HepG2 (cell line): ENCODE data around the gene TMTC2. TPM values are rescaled to one million over a fixed set of nuclear protein-coding genes. Genes with fewer than 3 reads are reported as not detected.

ENCODE experiments used
- ATAC-seq: fragments of 200-7000 bp; cut with Tn5 transposase; 3 replicates; pipeline ENCODE4 v1.9.1; 2020; ENCODE audit warnings: mild to moderate bottlenecking, moderate library complexity
- BruUV-seq: library from RNA; stranded (reverse); fragments of 400-500 nt; replicated peaks from 2 replicates; lab custom pipeline; 2021; lab: Mats Ljungman, UMichigan
- CTCF ChIA-PET: fragments of 300-600 bp; formaldehyde crosslinking; extraction: SDS; loops from one replicate; lab custom pipeline; 2021; ENCODE audit warnings: low total read pairs, inconsistent platforms, low intra/inter-chr PET ratio; lab: Yijun Ruan, JAX
- POLR2A ChIA-PET: fragments of 350-600 bp; sonication (Branson Sonifier 250); formaldehyde crosslinking; loops from one replicate; lab custom pipeline; 2020; ENCODE audit warnings: antibody characterized with exemption, inconsistent platforms; lab: Yijun Ruan, JAX
- DNase-seq: peaks from one replicate; pipeline ENCODE4 v3.0.0-alpha.2; 2015; ENCODE audit warnings: low spot score
- FAIRE-seq: peaks from 3 replicates; lab custom pipeline; 2011; peaks lifted over from hg19 to GRCh38; lab: Jason Lieb, UNC
- H2AFZ ChIP-seq: one replicate; pipeline ENCODE4 v1.6.1; 2011; ENCODE audit warnings: low read length, inconsistent platforms
- H3K27ac ChIP-seq: fragments of 300-600 bp; 3 replicates; pipeline ENCODE4 v1.8.0; 2011; ENCODE audit warnings: mixed run types, mild to moderate bottlenecking, mixed read lengths, low read length, inconsistent platforms; ENCODE audit not compliant: insufficient read depth; ENCODE audit errors: extremely low read length
- H3K27me3 ChIP-seq, 2 experiments: fragments of 200-600 bp in 1 of 2; 2 replicates in 1 of 2; 3 replicates in 1 of 2; pipeline versions ENCODE4 v1.6.0 to v1.8.0; 2011; ENCODE audit warnings: low read length in 2 of 2, mild to moderate bottlenecking in 2 of 2, moderate library complexity in 2 of 2, inconsistent platforms in 1 of 2; ENCODE audit not compliant: insufficient read depth in 2 of 2, control insufficient read depth in 1 of 2
- H3K36me3 ChIP-seq, 2 experiments: fragments of 200-600 bp in 1 of 2; replicated peaks in 1 of 2; 2 replicates in 1 of 2; 3 replicates in 1 of 2; pipeline versions ENCODE4 v1.5.1 to v1.8.0; 2011; ENCODE audit warnings: low read length in 2 of 2, inconsistent platforms in 1 of 2; ENCODE audit not compliant: insufficient read depth in 2 of 2, control insufficient read depth in 1 of 2
- H3K4me1 ChIP-seq: 2 replicates; pipeline ENCODE4 v1.5.1; 2012; ENCODE audit warnings: low read length, inconsistent platforms; ENCODE audit not compliant: insufficient read depth
- H3K4me2 ChIP-seq: 2 replicates; pipeline ENCODE4 v1.6.0; 2011; ENCODE audit warnings: low read depth, low read length, inconsistent platforms
- H3K4me3 ChIP-seq, 3 experiments: fragments of 200-600 bp in 1 of 3; sonication (generic), shearing (Covaris generic) in 1 of 3; replicated peaks in 1 of 3; 2 replicates each; pipeline ENCODE4 v1.5.1; 2011 to 2016; ENCODE audit warnings: low read length in 3 of 3, inconsistent platforms in 2 of 3, low read depth in 2 of 3, mild to moderate bottlenecking in 2 of 3, control low read depth in 1 of 3, mixed read lengths in 1 of 3; ENCODE audit not compliant: insufficient read depth in 1 of 3
- H3K79me2 ChIP-seq: one replicate; pipeline ENCODE4 v1.6.1; 2011; ENCODE audit warnings: low read length, inconsistent platforms; ENCODE audit not compliant: insufficient read depth
- H3K9ac ChIP-seq: 2 replicates; pipeline ENCODE4 v1.6.0; 2011; ENCODE audit warnings: mild to moderate bottlenecking, low read depth, low read length, inconsistent platforms; ENCODE audit not compliant: insufficient read depth
- H3K9me3 ChIP-seq: 2 replicates; pipeline ENCODE4 v1.5.1; 2012; ENCODE audit warnings: mild to moderate bottlenecking, low read length
- H4K20me1 ChIP-seq: 2 replicates; pipeline ENCODE4 v1.6.0; 2011; ENCODE audit warnings: inconsistent platforms, mild to moderate bottlenecking, low read length, moderate library complexity; ENCODE audit not compliant: insufficient read depth
- DR1 ChIP-seq: sonication (generic); formaldehyde crosslinking; IDR thresholded peaks from 2 replicates; pipeline ENCODE4 v1.8.0; 2021; ENCODE audit warnings: mild to moderate bottlenecking, missing genetic modification reagents, inconsistent platforms
- KDM1A ChIP-seq: IDR thresholded peaks from 2 replicates; pipeline ENCODE4 v1.6.1; 2016; ENCODE audit warnings: missing compliant biosample characterization
- MAFF ChIP-seq: IDR thresholded peaks from 2 replicates; pipeline ENCODE4 v1.6.1; 2011; ENCODE audit warnings: low read depth, low read length, improper control_type of control experiment
- MAFK ChIP-seq, 2 experiments: IDR thresholded peaks in 1 of 2; conservative IDR thresholded peaks in 1 of 2; 2 replicates each; pipeline ENCODE4 v1.6.1; 2011; ENCODE audit warnings: improper control_type of control experiment in 2 of 2, low read length in 2 of 2
- MTF1 ChIP-seq: sonication (generic); formaldehyde crosslinking; IDR thresholded peaks from 2 replicates; pipeline ENCODE4 v1.5.0; 2020; ENCODE audit warnings: missing genetic modification reagents
- PBX2 ChIP-seq: IDR thresholded peaks from 2 replicates; pipeline ENCODE4 v1.6.1; 2016; ENCODE audit warnings: control low read depth
- SNAPC4 ChIP-seq: sonication (generic); formaldehyde crosslinking; IDR thresholded peaks from 2 replicates; pipeline ENCODE4 v1.4.0; 2020; ENCODE audit warnings: mild to moderate bottlenecking, missing genetic modification reagents
- TARDBP ChIP-seq: sonication (generic); formaldehyde crosslinking; IDR thresholded peaks from 2 replicates; pipeline ENCODE4 v1.8.0; 2022; ENCODE audit warnings: mild to moderate bottlenecking, missing genetic modification reagents
- ZNF253 ChIP-seq: sonication (generic); formaldehyde crosslinking; IDR thresholded peaks from 2 replicates; pipeline ENCODE4 v1.8.0; 2022; ENCODE audit warnings: mild to moderate bottlenecking, missing genetic modification reagents, borderline replicate concordance
- ZNF337 ChIP-seq: sonication (generic); formaldehyde crosslinking; IDR thresholded peaks from 2 replicates; pipeline ENCODE4 v1.5.1; 2020; ENCODE audit warnings: missing genetic modification reagents, low read depth, mild to moderate bottlenecking, borderline replicate concordance
- ZNF839 ChIP-seq: sonication (generic); formaldehyde crosslinking; IDR thresholded peaks from 2 replicates; pipeline ENCODE4 v1.4.0; 2020; ENCODE audit warnings: missing genetic modification reagents, mild to moderate bottlenecking, borderline replicate concordance
- ZSCAN21 ChIP-seq: sonication (generic); formaldehyde crosslinking; IDR thresholded peaks from 2 replicates; pipeline ENCODE4 v1.8.0; 2022; ENCODE audit warnings: mild to moderate bottlenecking, missing genetic modification reagents, moderate library complexity, borderline replicate concordance
- WGBS: methylation state at CpG from one replicate; pipeline ENCODE4 v1.1.6; 2017; ENCODE audit warnings: low lambda C conversion rate; 5-methylcytosine and 5-hydroxymethylcytosine counted together
- in situ Hi-C: cut with HindIII; loops from 2 replicates; pipeline ENCODE4 v1.10.0; 2017; ENCODE audit warnings: low pct_unique_long_range_greater_than_20kb; ENCODE audit not compliant: extremely low pct_ligation_motif_present
- intact Hi-C: fragments of 100-400 bp; cut with micrococcal nuclease; formaldehyde crosslinking; loops from one replicate; pipeline ENCODE4 v1.10.0; 2022; ENCODE audit not compliant: unreplicated experiment
- polyA plus RNA-seq, 8 experiments: library from polyadenylated mRNA; depleted of rRNA in 3 of 8; stranded (reverse) in 7 of 8; unstranded in 1 of 8; fragments of >200 nt; fragmentation: Illumina TruSeq in 4 of 8; extraction: Trizol in 4 of 8; gene quantifications; 2 replicates each; pipeline versions ENCODE4 v1.2.1 to v1.2.3, GENCODE V29; 2011 to 2016; ENCODE audit warnings: low read depth in 4 of 8, missing spikeins in 1 of 8, mixed read lengths in 1 of 8; ENCODE audit not compliant: insufficient read depth in 1 of 8
- total RNA-seq, 5 experiments: library from RNA; depleted of rRNA; stranded (reverse); fragments of >200 nt; fragmentation: Illumina TruSeq; extraction: Trizol; gene quantifications; 2 replicates each; pipeline ENCODE4 v1.2.3, GENCODE V29; 2016; ENCODE audit warnings: low read depth in 1 of 5
- TF ChIP-seq, protein P1 (sequence below): sonication (generic); formaldehyde crosslinking; IDR thresholded peaks from 2 replicates; pipeline ENCODE4 v1.4.0; 2020; ENCODE audit warnings: missing genetic modification reagents; ENCODE audit errors: not compliant biosample characterization

The TMTC2 gene
- total and polyA plus RNA-seq, 2 of the 13 experiments (the other 11 are each of a cell fraction or from before 2014, with no cell fraction given), result 0.55 to 0.63 TPM

- POLR2A ChIA-PET, result no interaction called here
- intact Hi-C loops, result no loop called here
Measured at GRCh38 chr12:83089575-83089974, 402.9 kb downstream of the TMTC2 start.

DNA sequence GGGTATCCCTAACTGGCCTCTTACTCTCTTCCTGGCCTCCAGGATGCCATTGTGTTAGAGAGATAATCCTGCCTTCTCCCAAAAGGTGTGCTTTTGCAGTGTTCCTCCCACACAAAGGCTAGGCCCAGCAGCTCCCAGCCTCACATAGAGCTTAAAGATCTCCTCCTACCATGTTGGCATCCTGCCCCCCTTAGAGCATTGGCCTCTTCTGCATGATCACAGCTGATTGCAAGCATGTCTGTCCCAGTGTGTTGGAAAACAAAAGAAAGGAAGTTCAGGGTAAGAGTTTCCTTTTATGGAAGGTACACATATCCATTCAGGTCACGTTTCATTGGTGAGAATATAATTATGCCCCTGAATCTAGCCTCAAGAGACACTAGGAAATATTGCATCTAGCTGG is 405.4 kb downstream of the TMTC2 start:
- no peak for ATAC-seq
- Histone ChIP-seq H3K27ac (no peak overlapping the region), H3K4me3 (no peak overlapping the region), H3K79me2 (no peaks in the 10 kb centered on the region), H3K36me3 (no peaks in the 10 kb centered on the region), H3K4me2 (no peak overlapping the region), H3K4me1 (no peaks in the 10 kb centered on the region), H3K9me3 (no peaks in the 10 kb centered on the region), H2AFZ (no peak overlapping the region), H4K20me1 (no peaks in the 10 kb centered on the region), H3K27me3 (no peaks in the 10 kb centered on the region), H3K9ac (no peak overlapping the region)
- 6% methylated on average over 1 of the region's 1 CpG for WGBS
- POLR2A ChIA-PET, result no interaction called here
- intact Hi-C loops (no loop called here), in situ Hi-C loops (no loop called here)
- CTCF ChIA-PET, result no interaction called here
- FAIRE-seq, result no peak
- no peak for DNase-seq
- BruUV-seq, result no TSS peak
- TF ChIP-seq ZSCAN21 (CRISPR knock-in tag), result no peak
- TF ChIP-seq, protein P1, sequence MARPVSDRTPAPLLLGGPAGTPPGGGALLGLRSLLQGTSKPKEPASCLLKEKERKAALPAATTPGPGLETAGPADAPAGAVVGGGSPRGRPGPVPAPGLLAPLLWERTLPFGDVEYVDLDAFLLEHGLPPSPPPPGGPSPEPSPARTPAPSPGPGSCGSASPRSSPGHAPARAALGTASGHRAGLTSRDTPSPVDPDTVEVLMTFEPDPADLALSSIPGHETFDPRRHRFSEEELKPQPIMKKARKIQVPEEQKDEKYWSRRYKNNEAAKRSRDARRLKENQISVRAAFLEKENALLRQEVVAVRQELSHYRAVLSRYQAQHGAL (CRISPR knock-in tag), result no peak
- TF ChIP-seq SNAPC4 (CRISPR knock-in tag), result no peak
- TF ChIP-seq TARDBP (CRISPR knock-in tag), result no peak
- TF ChIP-seq ZNF253, result no peak
- TF ChIP-seq ZNF337 (CRISPR knock-in tag), result no peak
- TF ChIP-seq KDM1A (CRISPR knock-in tag), result no peak
- no peak for TF ChIP-seq MTF1 (CRISPR knock-in tag)
- no peak for TF ChIP-seq PBX2 (CRISPR knock-in tag)
- no peak for TF ChIP-seq ZNF839 (CRISPR knock-in tag)
- no peak for TF ChIP-seq DR1

More at GRCh38 chr12:83089575-83089974, 402.9 kb downstream of the TMTC2 start:
- no peak overlapping the region for H3K4me2 ChIP-seq
- H3K4me1 ChIP-seq, result no peaks in the 10 kb centered on the region
- in situ Hi-C loops, result no loop called here
- TF ChIP-seq DR1 (no peak), MAFF (peak; percentile 20; the same call in 1 of the 2 replicates), MAFK (conservative IDR thresholded peaks at IDR 0.05 in 1 of 2, IDR thresholded peaks at IDR 0.05 in 1 of 2; ENCODE audit: low read length in 2 of 2) (peak; percentile 12 to 52; a peak in 2 of 4 replicates)
- no peak overlapping the region for H3K27ac ChIP-seq
- no peaks in the 10 kb centered on the region for H3K9me3 ChIP-seq
- H3K4me3 ChIP-seq, result no peak overlapping the region
- no peak overlapping the region for H2AFZ ChIP-seq
- no peaks in the 10 kb centered on the region for H3K27me3 ChIP-seq
- DNase-seq (no peak), ATAC-seq (no peak), FAIRE-seq (no peak)
- H3K9ac ChIP-seq, result no peak overlapping the region
- no peaks in the 10 kb centered on the region for H3K79me2 ChIP-seq
- 0% methylated on average over 2 of the region's 2 CpGs for WGBS
- BruUV-seq, result no TSS peak
- CTCF ChIA-PET, result no interaction called here
- no peaks in the 10 kb centered on the region for H3K36me3 ChIP-seq
- H4K20me1 ChIP-seq, result no peaks in the 10 kb centered on the region
